ENCODE data around the gene TEP1. TPM values are rescaled to one million over a fixed set of nuclear protein-coding genes. Genes with fewer than 3 reads are reported as not detected.

Gene TEP1
- total and polyA plus RNA-seq, 2 of the 8 experiments (the other 6 are each of a cell fraction or from before 2014, with no cell fraction given): 6.9 to 10.7 TPM

DNA sequence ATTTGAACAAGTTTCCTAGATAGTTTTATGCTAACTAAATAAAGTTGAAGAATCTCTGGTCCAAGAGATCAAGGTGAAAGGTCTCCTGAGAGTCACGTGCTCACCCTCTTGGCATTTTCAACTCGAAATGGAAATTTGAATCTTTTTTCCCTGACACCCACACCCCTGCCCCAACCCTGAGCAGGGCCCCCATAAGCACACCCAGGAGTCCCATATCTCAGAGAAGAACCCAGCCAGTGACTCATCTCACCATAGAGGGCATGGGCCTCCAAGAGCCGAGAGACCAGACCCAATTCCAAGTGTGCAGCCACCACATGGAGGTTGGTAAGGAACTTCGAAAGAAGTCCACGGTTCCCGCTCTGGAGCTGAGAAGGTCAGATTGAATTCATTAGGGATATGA lies 32.6 kb downstream of the TEP1 start:
- Histone ChIP-seq H2BK15ac (ENCODE audit: low read length) (no peak overlapping the region), H4K20me1 (replicated peaks in 1 of 2; ENCODE audit: control insufficient read depth in 1 of 2, insufficient read depth in 2 of 2, low read length in 2 of 2) (peaks cover 2 to 3% of the 10 kb centered on the region in 2 experiments), H2AK5ac (ENCODE audit: low read depth, low read length) (no peak overlapping the region), H3K79me2 (ENCODE audit: control insufficient read depth in 1 of 2, insufficient read depth in 2 of 2, low read length in 2 of 2) (no peaks in the 10 kb centered on the region), H4K5ac (ENCODE audit: insufficient read length, low read depth, low read length) (no peak overlapping the region), H2AFZ (ENCODE audit: low read length) (no peak overlapping the region), H2BK20ac (ENCODE audit: low read length) (no peak overlapping the region), H3K9ac (replicated peaks in 1 of 4; ENCODE audit: extremely low read depth in 1 of 4, low read depth in 3 of 4, low read length in 3 of 4) (no peak overlapping the region), H4K8ac (ENCODE audit: extremely low read depth, insufficient read depth, low read length) (no peak overlapping the region), H3K4me2 (ENCODE audit: insufficient read depth in 1 of 2, low read depth in 2 of 2, low read length in 2 of 2) (no peak overlapping the region), H3K36me3 (ENCODE audit: control insufficient read depth in 2 of 4, insufficient read depth in 4 of 4, low read length in 3 of 4) (peaks cover 3 to 23% (median 15%) of the 10 kb centered on the region in 4 experiments; a peak in 6 of 8 replicates), H3K56ac (replicated peaks; ENCODE audit: insufficient read length, low read depth, low read length) (no peak overlapping the region), H2BK12ac (ENCODE audit: low read depth, low read length) (no peak overlapping the region), H4K91ac (replicated peaks; ENCODE audit: insufficient read length, low read length) (no peak overlapping the region), H3K27ac (ENCODE audit: low read depth, low read length) (no peak overlapping the region), H2BK120ac (replicated peaks; ENCODE audit: low read depth, low read length) (no peak overlapping the region), H3K23ac (ENCODE audit: insufficient read length) (no peak overlapping the region), H3K18ac (ENCODE audit: extremely low read depth, low read length) (no peak overlapping the region), H3K79me1 (ENCODE audit: low read depth, low read length) (no peaks in the 10 kb centered on the region), H3K4me1 (replicated peaks in 1 of 4; ENCODE audit: control insufficient read depth in 3 of 4, insufficient read depth in 4 of 4, low read length in 3 of 4) (no peaks in the 10 kb centered on the region), H3K14ac (ENCODE audit: insufficient read length) (no peak overlapping the region), H3K9me3 (ENCODE audit: insufficient read depth in 2 of 2, low read depth in 1 of 2, low read length in 1 of 2) (no peaks in the 10 kb centered on the region), H3K4me3 (ENCODE audit: extremely low read depth in 1 of 4, insufficient read depth in 2 of 4, low read depth in 3 of 4, low read length in 4 of 4) (no peak overlapping the region), H2BK5ac (ENCODE audit: low read depth, low read length) (no peak overlapping the region), H3K23me2 (ENCODE audit: low read depth, low read length) (no peaks in the 10 kb centered on the region), H3K27me3 (replicated peaks in 1 of 4; ENCODE audit: control insufficient read depth in 3 of 4, extremely low read depth in 1 of 4, insufficient read depth in 3 of 4, low read length in 3 of 4) (no peaks in the 10 kb centered on the region), H3K4ac (replicated peaks; ENCODE audit: insufficient read length, low read depth, low read length) (no peak overlapping the region)
- no peak for FAIRE-seq
- 82% methylated on average over 6 of the region's 6 CpGs; no CpG with 5 or more reads in 1 of the 2 experiments for WGBS, 2 experiments (ENCODE audit: extremely low coverage in 1 of 2, insufficient coverage in 1 of 2, insufficient read length in 1 of 2, insufficient replicate concordance in 2 of 2, low coverage in 1 of 2, low lambda C conversion rate in 2 of 2, missing lambda C conversion rate in 1 of 2)
- ChIA-PET POLR2A (ENCODE audit: partially characterized antibody) (no interaction called here), CTCF (ENCODE audit: partially characterized antibody) (no interaction called here)
- no peak for DNase-seq (ENCODE audit: low read depth in 1 of 2, low spot score in 2 of 2)
- no peak for TF ChIP-seq RAD21 (IDR thresholded peaks at IDR 0.05 in 1 of 2, conservative IDR thresholded peaks at IDR 0.05 in 1 of 2; ENCODE audit: low read depth in 2 of 2, low read length in 2 of 2)
- no peak for TF ChIP-seq SP4 (IDR thresholded peaks at IDR 0.05; ENCODE audit: low read length)
- no peak for TF ChIP-seq TAF7 (optimal IDR thresholded peaks at IDR 0.05; ENCODE audit: borderline replicate concordance, low read depth, low read length)
- no peak for TF ChIP-seq CEBPB (IDR thresholded peaks at IDR 0.05; ENCODE audit: low read depth, low read length)
- no peak for TF ChIP-seq EGR1 (IDR thresholded peaks at IDR 0.05; ENCODE audit: borderline replicate concordance, low read depth, low read length)
- TF ChIP-seq ZNF274 (IDR thresholded peaks at IDR 0.05; ENCODE audit: borderline replicate concordance, extremely low read depth, low read length): no peak
- no peak for TF ChIP-seq POLR2AphosphoS5 (IDR thresholded peaks at IDR 0.05; ENCODE audit: low read depth, low read length)
